ENCODE measurements around the gene CENPO.

DNA sequence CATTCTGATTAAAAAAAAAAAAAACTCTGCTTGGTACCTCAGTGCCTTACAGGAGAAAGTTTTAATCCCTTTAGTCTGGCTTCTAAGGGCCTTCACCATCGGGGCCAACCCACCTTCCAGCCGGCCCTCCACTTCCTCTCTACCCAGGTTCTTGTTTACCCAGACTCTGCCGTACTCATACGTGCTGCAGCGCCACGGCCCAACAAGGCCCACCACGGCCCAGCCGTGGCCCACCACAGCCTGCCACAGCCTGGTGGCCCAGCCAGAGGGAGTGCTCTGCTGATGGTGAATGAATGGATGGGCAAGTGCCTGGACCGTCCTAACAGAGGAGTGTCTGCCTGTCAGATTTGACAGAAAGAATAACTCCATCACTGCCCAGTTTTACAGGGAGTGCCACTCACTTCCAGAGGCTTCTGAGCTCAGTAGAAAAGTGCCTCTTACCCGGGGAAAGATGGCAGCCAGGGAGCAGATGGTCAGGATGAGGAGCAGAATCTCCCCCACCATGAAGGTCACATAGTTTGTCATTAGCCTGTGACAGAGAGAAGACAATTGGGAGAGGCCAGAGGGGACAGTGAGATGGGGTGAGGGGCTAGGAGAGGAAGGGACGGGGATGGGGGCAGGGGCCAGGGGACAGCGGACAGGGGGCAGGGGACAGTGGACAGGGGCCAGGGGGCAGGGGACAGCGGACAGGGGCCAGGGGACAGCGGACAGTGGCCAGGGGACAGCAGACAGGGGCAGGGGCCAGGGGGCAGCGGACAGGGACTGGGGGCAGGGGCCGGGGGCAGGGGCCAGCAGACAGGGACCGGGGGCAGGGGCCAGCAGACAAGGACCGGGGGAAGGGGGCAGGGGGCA lies 38.2 kb downstream of the CENPO start:
- TF ChIP-seq POLR2AphosphoS5 (IDR thresholded peaks at IDR 0.05; ENCODE audit: low read depth, low read length) (no peak), REST (IDR thresholded peaks at IDR 0.05; ENCODE audit: insufficient read depth in 1 of 2, low read depth in 2 of 2, low read length in 2 of 2) (no peak)
